Karpas-422 (cell line): ENCODE results near the gene WT1. TPM values are rescaled to one million over a fixed set of nuclear protein-coding genes. Genes with fewer than 3 reads are reported as not detected.

ENCODE experiments used
- DNase-seq: peaks from one replicate; pipeline ENCODE4 v3.0.0-alpha.2; 2015
- H2AFZ ChIP-seq: fragments of 200-600 bp; sonication (generic); 2 replicates; pipeline ENCODE4 v1.6.1; 2014; ENCODE audit warnings: antibody characterized with exemption, low read length, mixed read lengths
- H3K27ac ChIP-seq: fragments of 200-600 bp; sonication (generic); 2 replicates; pipeline ENCODE4 v1.5.1; 2014; ENCODE audit warnings: mild to moderate bottlenecking, low read length, moderate library complexity
- H3K27me3 ChIP-seq: fragments of 200-600 bp; sonication (generic); 2 replicates; pipeline ENCODE4 v1.6.1; 2014; ENCODE audit warnings: low read length, mixed read lengths
- H3K36me3 ChIP-seq: fragments of 200-600 bp; sonication (generic); 2 replicates; pipeline ENCODE4 v1.6.1; 2014; ENCODE audit warnings: low read length, mixed read lengths; ENCODE audit not compliant: insufficient read depth
- H3K4me1 ChIP-seq: fragments of 200-600 bp; sonication (generic); 2 replicates; pipeline ENCODE4 v1.6.1; 2014; ENCODE audit warnings: mild to moderate bottlenecking, low read length, mixed read lengths
- H3K4me2 ChIP-seq: fragments of 200-600 bp; sonication (generic); 2 replicates; pipeline ENCODE4 v1.6.1; 2014; ENCODE audit warnings: low read length, low read depth, mild to moderate bottlenecking; ENCODE audit not compliant: poor library complexity, severe bottlenecking
- H3K4me3 ChIP-seq: fragments of 200-600 bp; sonication (generic); 2 replicates; pipeline ENCODE4 v1.5.1; 2014; ENCODE audit warnings: mild to moderate bottlenecking, antibody characterized with exemption, low read length, mixed read lengths
- H3K79me2 ChIP-seq: fragments of 200-600 bp; sonication (generic); 2 replicates; pipeline ENCODE4 v1.6.1; 2014; ENCODE audit warnings: mild to moderate bottlenecking, low read length, mixed read lengths
- H3K9ac ChIP-seq: fragments of 200-600 bp; sonication (generic); 2 replicates; pipeline ENCODE4 v1.6.0; 2014; ENCODE audit warnings: low read length
- H3K9me2 ChIP-seq: fragments of 200-600 bp; sonication (generic), shearing (Covaris generic); replicated peaks from 2 replicates; pipeline ENCODE4 v1.6.0; 2014; ENCODE audit warnings: mild to moderate bottlenecking, low read length, moderate library complexity; ENCODE audit not compliant: insufficient read depth
- H3K9me3 ChIP-seq: fragments of 300-700, 200-600 bp; sonication (generic); 2 replicates; pipeline ENCODE4 v1.6.1; 2014; ENCODE audit warnings: low read length, mixed read lengths
- H4K20me1 ChIP-seq: fragments of 200-600 bp; sonication (generic); 2 replicates; pipeline ENCODE4 v1.6.1; 2014; ENCODE audit warnings: mild to moderate bottlenecking, antibody characterized with exemption, low read length, low read depth; ENCODE audit not compliant: insufficient read depth
- total RNA-seq: library from RNA; depleted of rRNA; stranded (reverse); fragments of >200 nt; shearing (Covaris generic); gene quantifications from 2 replicates; pipeline ENCODE4 v1.2.3, GENCODE V29; 2014; ENCODE audit warnings: low replicate concordance

Gene WT1
- total RNA-seq, 1 experiment from 2014 or later: 0.52 TPM

DNA sequence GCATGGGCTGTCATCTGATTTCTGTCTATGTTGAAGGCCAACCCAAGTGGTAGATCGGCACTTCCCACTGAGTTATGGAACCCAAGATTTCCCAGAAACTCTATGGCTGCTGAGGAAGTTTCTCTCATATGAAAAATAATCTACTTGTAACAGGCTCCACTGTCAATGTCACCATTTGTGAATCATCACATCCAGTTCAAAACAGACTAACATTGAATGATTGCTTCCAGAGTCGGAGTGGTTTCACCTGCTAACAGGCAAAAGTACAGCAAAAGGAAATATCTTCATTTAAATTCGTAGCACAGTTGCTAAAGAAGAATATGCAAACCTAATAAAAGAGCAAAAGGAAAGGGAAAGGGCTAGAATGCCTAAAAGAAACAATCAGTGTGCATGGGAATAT, 12.8 kb downstream of the WT1 start:
- no peak for DNase-seq
- Histone ChIP-seq H3K79me2 (no peaks in the 10 kb centered on the region), H4K20me1 (no peaks in the 10 kb centered on the region), H3K9me2 (no peaks in the 10 kb centered on the region), H3K9ac (no peak overlapping the region), H3K9me3 (no peaks in the 10 kb centered on the region), H3K4me3 (no peak overlapping the region), H3K4me2 (no peak overlapping the region), H3K27me3 (no peaks in the 10 kb centered on the region), H2AFZ (no peak overlapping the region), H3K27ac (no peak overlapping the region), H3K4me1 (no peaks in the 10 kb centered on the region; the same call in 1 of the 2 replicates), H3K36me3 (no peaks in the 10 kb centered on the region)

DNA sequence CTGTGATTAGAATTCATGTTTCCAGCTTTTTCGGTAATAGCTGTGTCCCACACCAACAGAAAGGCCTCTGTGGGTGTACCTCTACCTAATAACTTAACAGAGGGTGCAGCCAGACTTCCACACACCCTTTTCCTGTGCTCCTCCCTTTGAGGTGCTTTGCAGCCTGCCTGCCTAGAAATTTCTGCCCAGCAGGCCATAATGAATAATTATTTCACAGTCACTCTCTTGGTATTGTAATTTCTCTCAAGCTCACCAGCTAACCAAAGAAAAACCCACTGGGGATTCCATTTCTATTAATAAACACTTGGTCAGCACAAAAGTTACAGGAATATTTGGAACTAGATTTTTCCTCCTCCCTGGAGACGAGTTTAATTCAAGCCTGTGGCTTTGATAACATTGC, 13.3 kb downstream of the WT1 start:
- no peaks in the 10 kb centered on the region for H3K27me3 ChIP-seq
- H3K4me1 ChIP-seq: no peaks in the 10 kb centered on the region; the same call in 1 of the 2 replicates
- H2AFZ ChIP-seq: no peak overlapping the region
- no peak overlapping the region for H3K27ac ChIP-seq
- H3K9me3 ChIP-seq: no peaks in the 10 kb centered on the region
- no peaks in the 10 kb centered on the region for H3K9me2 ChIP-seq
- H3K4me3 ChIP-seq: no peak overlapping the region
- H3K9ac ChIP-seq: no peak overlapping the region
- no peaks in the 10 kb centered on the region for H3K79me2 ChIP-seq
- no peak for DNase-seq
- H4K20me1 ChIP-seq: no peaks in the 10 kb centered on the region
- no peak overlapping the region for H3K4me2 ChIP-seq
- no peaks in the 10 kb centered on the region for H3K36me3 ChIP-seq

DNA sequence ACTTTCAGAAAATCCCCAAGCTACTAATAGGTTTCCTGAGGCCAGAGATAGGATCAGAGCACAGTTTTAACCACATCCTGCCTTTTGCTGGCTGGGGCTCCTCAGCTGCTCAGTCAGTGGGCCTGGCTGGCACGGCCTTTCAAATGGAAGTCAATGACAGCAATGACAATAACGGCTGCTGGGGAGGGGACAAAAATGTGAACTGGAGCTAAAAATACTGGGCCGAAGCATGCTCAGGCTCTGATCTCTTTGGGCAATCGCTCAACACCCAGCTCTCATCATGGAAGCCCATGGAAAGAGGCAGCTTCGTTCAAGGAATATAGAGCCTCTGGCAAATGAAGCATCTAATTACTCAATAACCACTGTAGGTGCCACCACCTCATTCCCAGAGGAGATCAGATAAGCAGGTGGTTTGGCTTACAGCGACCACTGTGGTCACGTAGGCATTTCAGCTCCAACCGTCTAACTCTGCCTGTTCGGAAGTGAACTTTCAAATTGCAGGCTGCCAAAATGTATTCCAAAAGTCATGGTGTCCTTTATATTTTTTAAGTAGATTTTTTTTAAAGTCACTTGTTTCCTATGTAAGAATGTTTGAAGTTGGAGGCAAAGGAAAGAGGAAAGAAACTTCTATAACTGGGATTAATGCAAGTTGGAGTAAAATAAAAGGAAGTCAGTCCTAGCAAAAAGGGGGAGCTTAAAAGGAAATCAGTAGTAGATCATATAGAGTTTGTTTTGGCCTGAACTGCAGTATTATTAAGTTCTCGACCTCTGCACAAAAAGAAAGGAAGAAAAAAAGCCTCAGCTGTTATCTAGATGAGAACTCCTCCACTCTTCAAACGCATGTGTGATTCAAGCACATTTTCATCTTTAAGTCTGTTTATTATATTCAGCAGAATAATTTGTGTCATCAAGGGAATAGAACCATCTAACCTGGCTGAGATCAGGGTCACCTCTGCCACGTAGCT, 14.1 kb downstream of the WT1 start:
- Histone ChIP-seq H4K20me1 (no peaks in the 10 kb centered on the region), H3K4me1 (no peaks in the 10 kb centered on the region; the same call in 1 of the 2 replicates), H3K27me3 (no peaks in the 10 kb centered on the region), H3K36me3 (no peaks in the 10 kb centered on the region), H3K9ac (no peak overlapping the region), H3K9me2 (no peaks in the 10 kb centered on the region), H3K4me3 (no peak overlapping the region), H3K9me3 (no peaks in the 10 kb centered on the region), H3K79me2 (no peaks in the 10 kb centered on the region), H3K27ac (no peak overlapping the region), H3K4me2 (no peak overlapping the region), H2AFZ (no peak overlapping the region)
- no peak for DNase-seq

DNA sequence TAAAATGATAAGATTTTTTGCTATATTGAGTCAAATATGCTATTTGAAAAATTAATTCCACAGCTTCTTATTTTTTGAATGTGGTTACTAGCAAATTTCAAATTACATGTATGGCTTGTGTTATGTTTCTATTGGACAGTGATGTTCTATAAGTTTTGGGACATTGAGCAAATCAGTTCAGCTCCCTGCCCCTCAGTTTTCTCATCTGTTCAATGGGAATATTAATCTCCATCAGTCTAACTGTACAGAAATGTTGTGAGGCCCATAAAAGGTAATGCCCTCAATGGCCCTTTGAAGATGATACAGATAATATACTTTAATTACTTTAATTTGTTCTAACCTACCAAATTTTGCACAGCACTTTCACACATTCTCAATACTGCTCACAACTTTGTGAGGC, 15.2 kb downstream of the WT1 start:
- Histone ChIP-seq H3K36me3 (no peaks in the 10 kb centered on the region), H4K20me1 (no peaks in the 10 kb centered on the region), H3K27ac (no peak overlapping the region), H3K4me2 (no peak overlapping the region), H3K9ac (no peak overlapping the region), H3K9me2 (no peaks in the 10 kb centered on the region), H3K27me3 (no peaks in the 10 kb centered on the region), H3K9me3 (no peaks in the 10 kb centered on the region), H3K4me1 (no peaks in the 10 kb centered on the region; the same call in 1 of the 2 replicates), H2AFZ (no peak overlapping the region), H3K79me2 (no peaks in the 10 kb centered on the region), H3K4me3 (no peak overlapping the region)
- DNase-seq: no peak

DNA sequence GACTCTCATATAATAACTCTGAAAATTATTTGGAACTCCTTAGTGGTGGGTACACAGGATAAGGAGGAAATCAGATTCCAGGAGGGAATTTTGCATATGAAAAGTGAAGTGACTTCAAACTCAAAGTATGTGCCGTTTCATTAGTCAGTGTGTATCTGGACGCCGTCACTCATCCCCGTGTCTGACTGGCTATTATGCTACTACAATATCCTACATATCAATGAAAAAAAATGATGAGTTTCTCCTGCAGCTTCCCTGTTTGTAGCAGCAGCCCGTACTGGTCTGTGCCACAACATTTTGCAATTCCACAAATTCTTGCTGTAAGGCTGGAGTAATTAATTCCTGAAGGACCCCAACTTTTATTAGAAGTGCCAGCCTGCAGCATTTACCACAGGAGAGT, 16.5 kb downstream of the WT1 start:
- Histone ChIP-seq H3K9me3 (no peaks in the 10 kb centered on the region), H3K9me2 (no peaks in the 10 kb centered on the region), H3K79me2 (no peaks in the 10 kb centered on the region), H2AFZ (no peak overlapping the region), H3K36me3 (no peaks in the 10 kb centered on the region), H4K20me1 (no peaks in the 10 kb centered on the region), H3K4me3 (no peak overlapping the region), H3K9ac (no peak overlapping the region), H3K4me2 (no peak overlapping the region), H3K27ac (no peak overlapping the region), H3K27me3 (no peaks in the 10 kb centered on the region), H3K4me1 (no peaks in the 10 kb centered on the region; the same call in 1 of the 2 replicates)
- DNase-seq: no peak

DNA sequence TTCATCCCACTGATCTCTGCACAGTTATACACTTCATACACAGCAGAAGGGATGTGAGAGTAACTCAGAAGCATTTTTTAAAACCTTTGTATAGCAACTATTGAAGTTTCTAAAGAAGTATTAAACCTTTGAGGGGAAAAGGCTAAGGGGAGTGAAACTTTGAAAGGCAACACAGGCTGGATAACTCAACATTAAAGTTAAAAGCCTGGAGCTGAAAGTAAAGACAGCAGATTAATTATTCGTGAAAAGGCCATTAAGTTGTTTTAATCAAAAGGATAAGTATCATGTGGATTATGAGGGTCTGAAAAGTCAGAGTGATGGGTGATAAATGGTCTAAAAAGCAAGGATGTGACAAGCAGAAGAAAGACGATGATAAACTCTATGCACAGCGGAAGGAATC, 17.5 kb downstream of the WT1 start:
- Histone ChIP-seq H2AFZ (no peak overlapping the region), H3K4me1 (no peaks in the 10 kb centered on the region; the same call in 1 of the 2 replicates), H3K27me3 (no peaks in the 10 kb centered on the region), H3K4me3 (no peak overlapping the region), H3K9ac (no peak overlapping the region), H4K20me1 (no peaks in the 10 kb centered on the region), H3K27ac (no peak overlapping the region), H3K79me2 (no peaks in the 10 kb centered on the region), H3K9me2 (no peaks in the 10 kb centered on the region), H3K9me3 (no peaks in the 10 kb centered on the region), H3K36me3 (no peaks in the 10 kb centered on the region), H3K4me2 (no peak overlapping the region)
- DNase-seq: no peak

DNA sequence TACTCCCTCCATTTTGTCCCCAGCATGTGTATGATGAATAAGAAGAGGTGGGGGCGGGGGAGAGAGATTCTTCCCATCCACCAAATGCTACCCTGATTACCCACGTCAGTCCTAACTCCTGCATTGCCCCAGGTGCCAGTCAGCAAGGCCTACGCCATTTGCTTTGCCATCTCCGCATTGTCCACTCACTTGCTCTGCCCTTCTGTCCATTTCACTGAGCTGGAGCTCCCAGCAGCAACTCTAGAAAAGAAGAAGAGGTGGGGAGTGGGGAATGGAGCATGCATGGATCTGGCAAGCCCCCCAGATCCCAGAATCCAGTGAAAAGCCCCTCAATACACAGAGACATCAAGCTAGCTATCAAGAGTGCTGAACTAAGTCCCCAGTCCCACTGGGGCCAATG, 19.0 kb downstream of the WT1 start:
- no peak overlapping the region for H2AFZ ChIP-seq
- H3K4me3 ChIP-seq: no peak overlapping the region
- H3K9ac ChIP-seq: no peak overlapping the region
- no peaks in the 10 kb centered on the region for H3K9me3 ChIP-seq
- no peak for DNase-seq
- H3K79me2 ChIP-seq: no peaks in the 10 kb centered on the region
- H3K36me3 ChIP-seq: no peaks in the 10 kb centered on the region
- H3K4me1 ChIP-seq: no peaks in the 10 kb centered on the region; the same call in 1 of the 2 replicates
- no peak overlapping the region for H3K4me2 ChIP-seq
- H3K27ac ChIP-seq: no peak overlapping the region
- H3K27me3 ChIP-seq: no peaks in the 10 kb centered on the region
- no peaks in the 10 kb centered on the region for H4K20me1 ChIP-seq
- no peaks in the 10 kb centered on the region for H3K9me2 ChIP-seq

DNA sequence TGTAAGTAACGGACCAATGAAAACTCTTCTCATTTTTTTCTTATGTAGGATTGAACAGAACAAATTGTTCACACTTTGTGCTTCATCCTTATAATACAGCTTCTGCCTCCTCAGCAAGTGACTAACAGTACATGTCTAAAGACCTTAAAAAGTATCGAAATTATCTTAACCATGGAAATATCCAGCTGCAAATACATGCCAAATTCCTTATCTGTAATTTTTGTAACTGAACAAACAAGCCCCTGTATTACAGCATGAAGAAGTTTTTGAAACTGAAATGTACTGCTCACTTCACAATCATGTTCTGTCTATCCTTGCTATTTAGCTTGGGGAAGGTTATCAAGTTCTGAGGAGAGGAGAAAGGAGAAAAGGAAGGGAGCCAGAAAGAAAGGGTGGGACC, 20.4 kb downstream of the WT1 start:
- Histone ChIP-seq H3K4me1 (no peaks in the 10 kb centered on the region), H3K27me3 (no peaks in the 10 kb centered on the region), H3K27ac (no peak overlapping the region), H2AFZ (no peak overlapping the region), H3K36me3 (no peaks in the 10 kb centered on the region), H3K9me3 (no peaks in the 10 kb centered on the region), H4K20me1 (no peaks in the 10 kb centered on the region), H3K4me3 (no peak overlapping the region), H3K4me2 (no peak overlapping the region), H3K9me2 (no peaks in the 10 kb centered on the region), H3K9ac (no peak overlapping the region), H3K79me2 (no peaks in the 10 kb centered on the region)
- no peak for DNase-seq
